Midbrain (tissue), 1 donor: ENCODE results near the gene TSHR.
"Not testable (repeated sequence)": the region's sequence is repeated elsewhere in the genome, so short reads cannot be mapped to it uniquely, and the experiment has no call there.

Experiments used
- DNase-seq: peaks from one replicate; lab custom pipeline; 2025; lab: John Stamatoyannopoulos, UW

Gene TSHR

GRCh38 chr14:81068176-81068782 is 112.9 kb downstream of the TSHR start:
- no peak for DNase-seq

GRCh38 chr14:81070511-81070910 is 115.1 kb downstream of the TSHR start:
- no peak for DNase-seq

GRCh38 chr14:81085596-81085995 is 130.2 kb downstream of the TSHR start:
- no peak for DNase-seq

- DNase-seq, result no peak
Measured at GRCh38 chr14:81087230-81087629, 131.8 kb downstream of the TSHR start.

- DNase-seq, result no peak
Measured at GRCh38 chr14:81091139-81091538, 135.7 kb downstream of the TSHR start.

GRCh38 chr14:81091660-81092059 is 136.2 kb downstream of the TSHR start:
- no peak for DNase-seq

- no peak for DNase-seq
Measured at GRCh38 chr14:81093651-81094050, 138.2 kb downstream of the TSHR start.

GRCh38 chr14:81095539-81095938 is 140.1 kb downstream of the TSHR start:
- no peak for DNase-seq

GRCh38 chr14:81096656-81097055 is 141.2 kb downstream of the TSHR start:
- DNase-seq, result no peak

GRCh38 chr14:81102217-81102616 is 146.8 kb downstream of the TSHR start:
- no peak for DNase-seq

GRCh38 chr14:81103443-81103842 is 148.0 kb downstream of the TSHR start:
- DNase-seq, result no peak

GRCh38 chr14:81105378-81105777 is 150.0 kb downstream of the TSHR start:
- no peak for DNase-seq

GRCh38 chr14:81105961-81106360 is 150.5 kb downstream of the TSHR start:
- no peak for DNase-seq

GRCh38 chr14:81110186-81110585 is 154.8 kb downstream of the TSHR start:
- DNase-seq, result no peak

GRCh38 chr14:81113176-81113575 is 157.8 kb downstream of the TSHR start:
- no peak for DNase-seq

GRCh38 chr14:81113945-81114820 is 158.8 kb downstream of the TSHR start:
- not testable (repeated sequence) for DNase-seq

GRCh38 chr14:81120501-81120900 is 165.1 kb downstream of the TSHR start:
- no peak for DNase-seq

- DNase-seq, result no peak
Measured at GRCh38 chr14:81122326-81122725, 166.9 kb downstream of the TSHR start.

- DNase-seq, result no peak
Measured at GRCh38 chr14:81123811-81124210, 168.4 kb downstream of the TSHR start.

- no peak for DNase-seq
Measured at GRCh38 chr14:81125536-81125935, 170.1 kb downstream of the TSHR start.

GRCh38 chr14:81127785-81128184 is 172.4 kb downstream of the TSHR start:
- DNase-seq, result no peak

GRCh38 chr14:81129242-81129641 is 173.8 kb downstream of the TSHR start:
- DNase-seq, result no peak

- DNase-seq, result no peak
Measured at GRCh38 chr14:81132468-81132867, 177.0 kb downstream of the TSHR start.

GRCh38 chr14:81133400-81133799 is 178.0 kb downstream of the TSHR start:
- no peak for DNase-seq
